Frontal cortex (tissue), 4 donors: ENCODE data around the gene SLC38A9. TPM values are rescaled to one million over a fixed set of nuclear protein-coding genes. Genes with fewer than 3 reads are reported as not detected.
A peak's percentile ranks its signal among the peaks of the same experiment; 100 is the strongest.
"Not testable (repeated sequence)": the region's sequence is repeated elsewhere in the genome, so short reads cannot be mapped to it uniquely, and the experiment has no call there.

ENCODE experiments used
- DNase-seq, 2 donors: peaks; one replicate each; pipeline ENCODE4 v3.0.0; 2012; ENCODE audit warnings: low spot score in 2 of 2
- FAIRE-seq: peaks from 2 replicates; lab custom pipeline; 2012; peaks lifted over from hg19 to GRCh38; lab: Jason Lieb, UNC
- total RNA-seq: library from RNA; depleted of rRNA; stranded (reverse); fragments of >200 nt; gene quantifications from one replicate; pipeline ENCODE4 v1.2.3, GENCODE V29; 2014
- donor health status: control.
- donor health status: control.
- donor health status: control.

SLC38A9 gene
- total RNA-seq, 1 donor from 2014 or later: 88.0 TPM

GRCh38 chr5:55708732-55709131 is 3.4 kb downstream of the SLC38A9 start:
- no peak for DNase-seq
- FAIRE-seq: no peak

- no peak for FAIRE-seq
These were observed 5.9 kb downstream of the SLC38A9 start for GRCh38 chr5:55706230-55706629.

GRCh38 chr5:55702598-55703345 is 9.4 kb downstream of the SLC38A9 start:
- DNase-seq: no peak
- FAIRE-seq: no peak

More at GRCh38 chr5:55706230-55706629, 5.9 kb downstream of the SLC38A9 start:
- DNase-seq: no peak

- DNase-seq (no peak), FAIRE-seq (no peak)
These were observed 10.5 kb downstream of the SLC38A9 start for GRCh38 chr5:55701462-55702103.

GRCh38 chr5:55700745-55701144 is 11.4 kb downstream of the SLC38A9 start:
- no peak for DNase-seq
- no peak for FAIRE-seq

- DNase-seq: no peak
- no peak for FAIRE-seq
These were observed 13.0 kb downstream of the SLC38A9 start for GRCh38 chr5:55699041-55699688.

- DNase-seq, FAIRE-seq: not testable (repeated sequence)
These were observed 15.4 kb downstream of the SLC38A9 start for GRCh38 chr5:55696704-55697103.

GRCh38 chr5:55694152-55694830 is 17.8 kb downstream of the SLC38A9 start:
- DNase-seq (no peak), FAIRE-seq (no peak)

GRCh38 chr5:55692509-55692908 is 19.6 kb downstream of the SLC38A9 start:
- FAIRE-seq: no peak
- DNase-seq: no peak

- FAIRE-seq (no peak), DNase-seq (no peak)
These were observed 20.1 kb downstream of the SLC38A9 start for GRCh38 chr5:55692106-55692417.

GRCh38 chr5:55691265-55692105 is 20.6 kb downstream of the SLC38A9 start:
- peak; percentile 35 to 39 for DNase-seq
- peak; percentile 94 for FAIRE-seq

- no peak for DNase-seq
- FAIRE-seq: no peak
These were observed 30.1 kb downstream of the SLC38A9 start for GRCh38 chr5:55682071-55682470.

- no peak for FAIRE-seq
These were observed 30.8 kb downstream of the SLC38A9 start for GRCh38 chr5:55681301-55681700.

GRCh38 chr5:55680353-55680752 is 31.8 kb downstream of the SLC38A9 start:
- DNase-seq: no peak
- no peak for FAIRE-seq

More at GRCh38 chr5:55681301-55681700, 30.8 kb downstream of the SLC38A9 start:
- DNase-seq: no peak

GRCh38 chr5:55679556-55679955 is 32.6 kb downstream of the SLC38A9 start:
- no peak for DNase-seq
- FAIRE-seq: no peak

- peak; percentile 23 for FAIRE-seq
- DNase-seq: no peak
These were observed 37.0 kb downstream of the SLC38A9 start for GRCh38 chr5:55675119-55675518.

- no peak for DNase-seq
- FAIRE-seq: no peak
These were observed 37.8 kb downstream of the SLC38A9 start for GRCh38 chr5:55674340-55674739.

GRCh38 chr5:55672477-55672911 is 39.6 kb downstream of the SLC38A9 start:
- DNase-seq (no peak), FAIRE-seq (peak; percentile 15)

GRCh38 chr5:55671975-55672374 is 40.1 kb downstream of the SLC38A9 start:
- DNase-seq (no peak), FAIRE-seq (no peak)

GRCh38 chr5:55668356-55668755 is 43.8 kb downstream of the SLC38A9 start:
- no peak for FAIRE-seq
- no peak for DNase-seq
